ENCODE results near the gene CLDN1. TPM values are rescaled to one million over a fixed set of nuclear protein-coding genes. Genes with fewer than 3 reads are reported as not detected.

Gene CLDN1
- total RNA-seq, 1 experiment from 2014 or later: 4.4 TPM

- TF ChIP-seq CDX4 (CRISPR knock-in tag; IDR thresholded peaks at IDR 0.05; ENCODE audit: borderline replicate concordance) (no peak), NFE2L1 (CRISPR knock-in tag; IDR thresholded peaks at IDR 0.05) (no peak), SOX15 (CRISPR knock-in tag; IDR thresholded peaks at IDR 0.05) (no peak), HMGA2 (CRISPR knock-in tag; IDR thresholded peaks at IDR 0.05) (no peak), NFYB (CRISPR knock-in tag; conservative IDR thresholded peaks at IDR 0.05; ENCODE audit: low read depth) (no peak), SMAD3 (CRISPR knock-in tag; IDR thresholded peaks at IDR 0.05; ENCODE audit: borderline replicate concordance) (no peak)
- TF ChIP-seq, protein P1, sequence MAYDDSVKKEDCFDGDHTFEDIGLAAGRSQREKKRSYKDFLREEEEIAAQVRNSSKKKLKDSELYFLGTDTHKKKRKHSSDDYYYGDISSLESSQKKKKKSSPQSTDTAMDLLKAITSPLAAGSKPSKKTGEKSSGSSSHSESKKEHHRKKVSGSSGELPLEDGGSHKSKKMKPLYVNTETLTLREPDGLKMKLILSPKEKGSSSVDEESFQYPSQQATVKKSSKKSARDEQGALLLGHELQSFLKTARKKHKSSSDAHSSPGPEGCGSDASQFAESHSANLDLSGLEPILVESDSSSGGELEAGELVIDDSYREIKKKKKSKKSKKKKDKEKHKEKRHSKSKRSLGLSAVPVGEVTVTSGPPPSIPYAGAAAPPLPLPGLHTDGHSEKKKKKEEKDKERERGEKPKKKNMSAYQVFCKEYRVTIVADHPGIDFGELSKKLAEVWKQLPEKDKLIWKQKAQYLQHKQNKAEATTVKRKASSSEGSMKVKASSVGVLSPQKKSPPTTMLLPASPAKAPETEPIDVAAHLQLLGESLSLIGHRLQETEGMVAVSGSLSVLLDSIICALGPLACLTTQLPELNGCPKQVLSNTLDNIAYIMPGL (CRISPR knock-in tag; IDR thresholded peaks at IDR 0.05): no peak
- TF ChIP-seq, protein P2, sequence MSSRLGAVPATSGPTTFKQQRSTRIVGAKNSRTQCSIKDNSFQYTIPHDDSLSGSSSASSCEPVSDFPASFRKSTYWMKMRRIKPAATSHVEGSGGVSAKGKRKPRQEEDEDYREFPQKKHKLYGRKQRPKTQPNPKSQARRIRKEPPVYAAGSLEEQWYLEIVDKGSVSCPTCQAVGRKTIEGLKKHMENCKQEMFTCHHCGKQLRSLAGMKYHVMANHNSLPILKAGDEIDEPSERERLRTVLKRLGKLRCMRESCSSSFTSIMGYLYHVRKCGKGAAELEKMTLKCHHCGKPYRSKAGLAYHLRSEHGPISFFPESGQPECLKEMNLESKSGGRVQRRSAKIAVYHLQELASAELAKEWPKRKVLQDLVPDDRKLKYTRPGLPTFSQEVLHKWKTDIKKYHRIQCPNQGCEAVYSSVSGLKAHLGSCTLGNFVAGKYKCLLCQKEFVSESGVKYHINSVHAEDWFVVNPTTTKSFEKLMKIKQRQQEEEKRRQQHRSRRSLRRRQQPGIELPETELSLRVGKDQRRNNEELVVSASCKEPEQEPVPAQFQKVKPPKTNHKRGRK (CRISPR knock-in tag; IDR thresholded peaks at IDR 0.05; ENCODE audit: borderline replicate concordance): no peak
These were observed 12.8 kb downstream of the CLDN1 start (continued) for GRCh38 chr3:190309414-190309813.

- no peaks in the 10 kb centered on the region for H3K9me3 Mint-ChIP-seq
- no peaks in the 10 kb centered on the region for H3K27me3 Mint-ChIP-seq (ENCODE audit: low read depth)
- ATAC-seq (no peak), DNase-seq (ENCODE audit: low spot score) (no peak)
- no peaks in the 10 kb centered on the region for H3K36me3 Mint-ChIP-seq
- H3K27ac Mint-ChIP-seq: no peak overlapping the region
- TF ChIP-seq HMGA2 (CRISPR knock-in tag; IDR thresholded peaks at IDR 0.05): no peak
- H3K4me3 Mint-ChIP-seq: no peak overlapping the region
- ChIA-PET POLR2A (no interaction called here), CTCF (no interaction called here)
- H3K4me1 Mint-ChIP-seq: no peaks in the 10 kb centered on the region
These were observed 14.1 kb downstream of the CLDN1 start for GRCh38 chr3:190308154-190308553.

GRCh38 chr3:190307164-190307545, 15.1 kb downstream of the CLDN1 start:
- H3K27ac Mint-ChIP-seq: no peak overlapping the region
- ChIA-PET CTCF (no interaction called here), POLR2A (no interaction called here)
- no peak overlapping the region for H3K4me3 Mint-ChIP-seq
- H3K36me3 Mint-ChIP-seq: no peaks in the 10 kb centered on the region
- H3K9me3 Mint-ChIP-seq: no peaks in the 10 kb centered on the region
- no peaks in the 10 kb centered on the region for H3K4me1 Mint-ChIP-seq
- no peak for TF ChIP-seq ATF3 (CRISPR knock-in tag; conservative IDR thresholded peaks at IDR 0.05)
- 0 out of 2 replicates have a peak, but pooled peaks have one; percentile 39 for TF ChIP-seq GABPB1 (CRISPR knock-in tag; IDR thresholded peaks at IDR 0.05)
- no peaks in the 10 kb centered on the region for H3K27me3 Mint-ChIP-seq (ENCODE audit: low read depth)
- ATAC-seq (no peak), DNase-seq (ENCODE audit: low spot score) (no peak)

- no peaks in the 10 kb centered on the region for H3K36me3 Mint-ChIP-seq
- ChIA-PET CTCF (no interaction called here), POLR2A (no interaction called here)
- H3K4me1 Mint-ChIP-seq: no peaks in the 10 kb centered on the region
- no peak overlapping the region for H3K27ac Mint-ChIP-seq
- DNase-seq (ENCODE audit: low spot score) (no peak), ATAC-seq (no peak)
- H3K9me3 Mint-ChIP-seq: no peaks in the 10 kb centered on the region
- no peaks in the 10 kb centered on the region for H3K27me3 Mint-ChIP-seq (ENCODE audit: low read depth)
- no peak overlapping the region for H3K4me3 Mint-ChIP-seq
- peak; percentile 73 for TF ChIP-seq GABPB1 (CRISPR knock-in tag; IDR thresholded peaks at IDR 0.05)
- TF ChIP-seq, protein P3, sequence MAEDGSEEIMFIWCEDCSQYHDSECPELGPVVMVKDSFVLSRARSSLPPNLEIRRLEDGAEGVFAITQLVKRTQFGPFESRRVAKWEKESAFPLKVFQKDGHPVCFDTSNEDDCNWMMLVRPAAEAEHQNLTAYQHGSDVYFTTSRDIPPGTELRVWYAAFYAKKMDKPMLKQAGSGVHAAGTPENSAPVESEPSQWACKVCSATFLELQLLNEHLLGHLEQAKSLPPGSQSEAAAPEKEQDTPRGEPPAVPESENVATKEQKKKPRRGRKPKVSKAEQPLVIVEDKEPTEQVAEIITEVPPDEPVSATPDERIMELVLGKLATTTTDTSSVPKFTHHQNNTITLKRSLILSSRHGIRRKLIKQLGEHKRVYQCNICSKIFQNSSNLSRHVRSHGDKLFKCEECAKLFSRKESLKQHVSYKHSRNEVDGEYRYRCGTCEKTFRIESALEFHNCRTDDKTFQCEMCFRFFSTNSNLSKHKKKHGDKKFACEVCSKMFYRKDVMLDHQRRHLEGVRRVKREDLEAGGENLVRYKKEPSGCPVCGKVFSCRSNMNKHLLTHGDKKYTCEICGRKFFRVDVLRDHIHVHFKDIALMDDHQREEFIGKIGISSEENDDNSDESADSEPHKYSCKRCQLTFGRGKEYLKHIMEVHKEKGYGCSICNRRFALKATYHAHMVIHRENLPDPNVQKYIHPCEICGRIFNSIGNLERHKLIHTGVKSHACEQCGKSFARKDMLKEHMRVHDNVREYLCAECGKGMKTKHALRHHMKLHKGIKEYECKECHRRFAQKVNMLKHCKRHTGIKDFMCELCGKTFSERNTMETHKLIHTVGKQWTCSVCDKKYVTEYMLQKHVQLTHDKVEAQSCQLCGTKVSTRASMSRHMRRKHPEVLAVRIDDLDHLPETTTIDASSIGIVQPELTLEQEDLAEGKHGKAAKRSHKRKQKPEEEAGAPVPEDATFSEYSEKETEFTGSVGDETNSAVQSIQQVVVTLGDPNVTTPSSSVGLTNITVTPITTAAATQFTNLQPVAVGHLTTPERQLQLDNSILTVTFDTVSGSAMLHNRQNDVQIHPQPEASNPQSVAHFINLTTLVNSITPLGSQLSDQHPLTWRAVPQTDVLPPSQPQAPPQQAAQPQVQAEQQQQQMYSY (CRISPR knock-in tag; IDR thresholded peaks at IDR 0.05): no peak
- no peak for TF ChIP-seq HMGA2 (CRISPR knock-in tag; IDR thresholded peaks at IDR 0.05)
These were observed 15.6 kb downstream of the CLDN1 start for GRCh38 chr3:190306513-190307163.

Measured in WTC11 (cell line).